PFSK-1 (cell line): ENCODE data around the gene SLC39A5.

Experiments
- FOXP2 ChIP-seq: optimal IDR thresholded peaks from 2 replicates; pipeline ENCODE3; 2011; ENCODE audit warnings: borderline replicate concordance, control low read depth, inconsistent platforms; ENCODE audit not compliant: insufficient read depth; ENCODE audit errors: extremely low read length, extremely low read depth
- POLR2AphosphoS5 ChIP-seq: IDR thresholded peaks from 2 replicates; pipeline ENCODE4 v1.6.1; 2012; ENCODE audit warnings: low read depth, mild to moderate bottlenecking, control low read depth, low read length, moderate library complexity
- SIN3A ChIP-seq: IDR thresholded peaks from 2 replicates; pipeline ENCODE4 v1.6.1; 2012; ENCODE audit warnings: mild to moderate bottlenecking, low read length, moderate library complexity, borderline replicate concordance; ENCODE audit not compliant: insufficient read depth
- TAF1 ChIP-seq: IDR thresholded peaks from 2 replicates; pipeline ENCODE4 v1.6.1; 2012; ENCODE audit warnings: low read length, control low read depth, borderline replicate concordance; ENCODE audit not compliant: insufficient read depth
- TF ChIP-seq, protein P1 (sequence below), 2 experiments: IDR thresholded peaks; 2 replicates each; pipeline versions ENCODE4 v1.6.1 to v1.8.0; 2011 to 2012; ENCODE audit warnings: low read depth in 2 of 2, low read length in 2 of 2, control low read depth in 1 of 2, inconsistent platforms in 1 of 2, mild to moderate bottlenecking in 1 of 2, moderate library complexity in 1 of 2; ENCODE audit not compliant: insufficient read depth in 1 of 2

Gene SLC39A5

DNA sequence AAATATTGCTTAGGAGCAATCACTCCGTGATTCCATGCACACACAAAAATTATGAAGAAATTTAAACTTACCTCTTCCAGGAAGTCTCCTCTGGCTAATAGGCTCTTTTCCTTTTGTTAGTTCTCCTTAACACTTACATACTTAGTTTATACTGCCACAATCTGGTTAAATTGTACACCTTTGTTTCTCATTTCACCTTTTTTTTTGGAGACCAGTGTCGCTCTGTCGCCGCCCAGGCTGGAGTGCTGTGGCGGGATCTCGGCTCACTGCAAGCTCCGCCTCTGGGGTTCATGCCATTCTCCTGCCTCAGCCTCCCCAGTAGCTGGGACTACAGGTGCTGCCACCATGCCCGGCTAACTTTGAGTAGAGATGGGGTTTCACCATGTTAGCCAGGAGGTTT is 30.5 kb downstream of the SLC39A5 start:
- TF ChIP-seq POLR2AphosphoS5 (no peak), TAF1 (no peak), SIN3A (no peak), FOXP2 (no peak)
- TF ChIP-seq, protein P1, sequence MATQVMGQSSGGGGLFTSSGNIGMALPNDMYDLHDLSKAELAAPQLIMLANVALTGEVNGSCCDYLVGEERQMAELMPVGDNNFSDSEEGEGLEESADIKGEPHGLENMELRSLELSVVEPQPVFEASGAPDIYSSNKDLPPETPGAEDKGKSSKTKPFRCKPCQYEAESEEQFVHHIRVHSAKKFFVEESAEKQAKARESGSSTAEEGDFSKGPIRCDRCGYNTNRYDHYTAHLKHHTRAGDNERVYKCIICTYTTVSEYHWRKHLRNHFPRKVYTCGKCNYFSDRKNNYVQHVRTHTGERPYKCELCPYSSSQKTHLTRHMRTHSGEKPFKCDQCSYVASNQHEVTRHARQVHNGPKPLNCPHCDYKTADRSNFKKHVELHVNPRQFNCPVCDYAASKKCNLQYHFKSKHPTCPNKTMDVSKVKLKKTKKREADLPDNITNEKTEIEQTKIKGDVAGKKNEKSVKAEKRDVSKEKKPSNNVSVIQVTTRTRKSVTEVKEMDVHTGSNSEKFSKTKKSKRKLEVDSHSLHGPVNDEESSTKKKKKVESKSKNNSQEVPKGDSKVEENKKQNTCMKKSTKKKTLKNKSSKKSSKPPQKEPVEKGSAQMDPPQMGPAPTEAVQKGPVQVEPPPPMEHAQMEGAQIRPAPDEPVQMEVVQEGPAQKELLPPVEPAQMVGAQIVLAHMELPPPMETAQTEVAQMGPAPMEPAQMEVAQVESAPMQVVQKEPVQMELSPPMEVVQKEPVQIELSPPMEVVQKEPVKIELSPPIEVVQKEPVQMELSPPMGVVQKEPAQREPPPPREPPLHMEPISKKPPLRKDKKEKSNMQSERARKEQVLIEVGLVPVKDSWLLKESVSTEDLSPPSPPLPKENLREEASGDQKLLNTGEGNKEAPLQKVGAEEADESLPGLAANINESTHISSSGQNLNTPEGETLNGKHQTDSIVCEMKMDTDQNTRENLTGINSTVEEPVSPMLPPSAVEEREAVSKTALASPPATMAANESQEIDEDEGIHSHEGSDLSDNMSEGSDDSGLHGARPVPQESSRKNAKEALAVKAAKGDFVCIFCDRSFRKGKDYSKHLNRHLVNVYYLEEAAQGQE (IDR thresholded peaks at IDR 0.05; ENCODE audit: insufficient read depth in 1 of 2, low read depth in 2 of 2, low read length in 2 of 2) = no peak

DNA sequence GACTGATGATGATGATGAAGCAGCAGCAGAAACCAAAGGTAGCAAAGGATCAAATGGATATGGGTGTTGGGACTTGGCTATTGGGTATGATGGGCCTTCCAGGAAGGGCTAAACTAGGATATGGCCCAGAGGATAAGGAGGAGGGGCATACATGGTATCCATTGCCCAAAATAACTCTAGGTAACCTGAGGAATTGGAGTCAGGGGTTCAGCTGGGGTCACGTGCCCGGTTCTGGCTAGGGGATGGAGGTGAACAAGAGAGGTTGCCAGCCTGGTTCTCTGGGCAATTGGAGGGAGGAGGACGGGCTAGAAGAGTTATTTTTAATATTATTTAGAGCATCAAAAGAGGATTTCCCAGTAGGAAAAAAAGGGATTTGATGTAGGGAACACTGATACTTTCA is 31.1 kb downstream of the SLC39A5 start:
- TF ChIP-seq FOXP2 (no peak), TAF1 (no peak)

DNA sequence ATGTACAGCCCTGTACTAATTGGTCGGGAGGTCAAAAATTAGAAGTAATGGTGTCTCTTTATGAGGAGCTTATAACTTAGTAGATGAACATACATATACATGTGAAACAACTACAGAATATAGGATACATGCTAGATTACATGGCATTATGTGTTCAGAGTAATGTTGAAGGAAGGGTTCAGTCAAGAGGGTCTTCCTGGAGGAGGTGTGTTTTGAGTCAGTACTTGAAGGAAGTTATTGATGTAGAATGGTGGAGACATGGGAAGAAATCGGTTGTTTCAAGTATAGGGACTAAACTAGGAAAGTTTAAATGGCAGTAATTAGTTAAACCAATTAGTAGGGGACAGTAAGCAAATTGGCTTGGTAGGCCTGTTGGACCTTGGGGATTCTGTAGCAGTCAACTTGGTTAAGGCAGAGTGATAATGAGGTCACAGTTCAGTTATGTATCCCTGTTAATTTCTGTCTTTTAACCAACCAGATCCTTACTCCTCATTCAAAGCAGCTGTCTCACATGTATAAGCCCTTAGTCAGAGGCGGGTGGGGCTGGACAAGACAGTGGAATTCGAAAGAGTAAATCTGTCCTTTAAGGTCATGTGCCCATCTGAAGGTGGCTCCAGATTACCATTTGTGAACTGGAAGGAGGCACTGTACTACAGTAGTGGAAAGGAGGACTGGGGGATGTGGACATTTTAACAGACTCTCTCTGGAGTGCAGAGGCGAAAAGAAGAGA is 31.8 kb downstream of the SLC39A5 start:
- TF ChIP-seq POLR2AphosphoS5 = no peak
- TF ChIP-seq, protein P1 (IDR thresholded peaks at IDR 0.05; ENCODE audit: insufficient read depth in 1 of 2, low read depth in 2 of 2, low read length in 2 of 2) = no peak
- TF ChIP-seq FOXP2 = no peak
- TF ChIP-seq TAF1 = no peak
- TF ChIP-seq SIN3A = no peak

DNA sequence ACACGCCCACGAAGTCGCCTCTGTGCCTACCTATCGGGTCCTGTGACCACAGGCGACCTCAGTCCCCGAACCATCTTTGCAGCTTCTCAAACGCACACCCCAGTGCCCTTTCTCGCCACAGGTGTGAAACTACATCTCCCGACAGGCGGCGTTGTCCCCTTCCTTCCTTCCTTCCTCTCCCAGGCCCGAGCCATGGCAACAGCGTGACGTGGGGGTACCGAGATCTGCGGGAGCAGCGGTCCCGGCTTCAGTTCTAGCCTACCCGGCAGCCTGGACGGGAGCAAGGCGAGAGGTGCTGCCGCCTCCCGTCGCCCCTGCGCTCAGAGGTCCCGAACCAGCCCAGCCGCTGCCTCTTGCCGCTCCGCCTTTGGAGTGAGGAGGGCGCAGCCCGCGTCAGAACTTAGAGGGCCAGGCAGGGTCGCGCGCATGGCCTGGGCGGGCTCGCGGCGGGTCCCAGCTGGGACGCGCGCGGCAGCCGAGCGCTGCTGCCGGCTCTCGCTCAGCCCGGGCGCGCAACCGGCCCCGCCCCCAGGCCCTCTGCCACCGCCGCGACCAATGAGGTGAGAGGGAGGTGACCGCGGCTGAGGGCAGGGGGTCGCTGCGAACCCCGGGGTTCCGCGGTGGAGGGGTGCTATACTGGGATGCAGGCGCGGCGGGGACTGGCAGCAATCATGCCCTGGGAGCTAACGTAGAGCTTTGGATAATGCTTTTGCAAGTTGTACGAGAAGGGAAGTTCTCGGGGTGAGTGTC is 37.0 kb downstream of the SLC39A5 start, which contains the start of gene COQ10A:
Gene COQ10A (plus strand): TSS at position 250 of the 750 bp plus-strand sequence. CDS start 177 bp downstream, at position 427.
- TF ChIP-seq, protein P1 (IDR thresholded peaks at IDR 0.05; ENCODE audit: insufficient read depth in 1 of 2, low read depth in 2 of 2, low read length in 2 of 2) = no peak
- TF ChIP-seq FOXP2 (no peak), TAF1 (peak; percentile 47; the same call in 1 of the 2 replicates), SIN3A (no peak), POLR2AphosphoS5 (peak; percentile 88)

DNA sequence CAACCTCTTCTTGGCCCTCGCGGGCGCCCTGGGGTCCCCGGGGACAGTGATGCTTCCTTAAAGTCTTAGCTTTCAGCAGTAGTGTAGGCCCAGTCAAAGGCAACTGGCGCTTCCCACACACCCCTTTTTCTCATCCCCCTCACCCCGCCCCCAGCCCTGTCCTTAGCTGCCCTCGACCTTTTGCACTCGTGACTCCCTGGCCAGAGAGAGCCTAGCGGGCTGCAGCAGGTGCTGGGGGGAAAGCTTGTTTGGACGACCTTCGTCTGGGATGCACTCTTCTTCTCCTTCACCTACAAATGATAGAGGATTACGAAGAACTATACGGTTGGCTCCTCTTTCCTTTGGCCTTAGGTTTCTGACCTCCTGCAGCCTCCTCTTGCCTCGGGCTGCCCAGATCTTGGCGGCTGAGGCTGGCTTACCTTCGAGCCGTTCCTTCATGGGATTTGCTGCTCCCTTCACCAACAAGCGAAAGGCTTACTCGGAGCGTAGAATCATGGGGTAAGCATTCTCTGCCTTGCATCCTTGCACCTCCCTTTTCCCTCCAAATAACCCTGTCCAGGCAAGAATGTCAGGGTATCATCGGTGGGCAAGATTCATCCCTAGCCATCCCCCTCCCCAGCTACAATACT is 37.7 kb downstream of the SLC39A5 start:
- TF ChIP-seq SIN3A = no peak
- TF ChIP-seq FOXP2 = no peak

DNA sequence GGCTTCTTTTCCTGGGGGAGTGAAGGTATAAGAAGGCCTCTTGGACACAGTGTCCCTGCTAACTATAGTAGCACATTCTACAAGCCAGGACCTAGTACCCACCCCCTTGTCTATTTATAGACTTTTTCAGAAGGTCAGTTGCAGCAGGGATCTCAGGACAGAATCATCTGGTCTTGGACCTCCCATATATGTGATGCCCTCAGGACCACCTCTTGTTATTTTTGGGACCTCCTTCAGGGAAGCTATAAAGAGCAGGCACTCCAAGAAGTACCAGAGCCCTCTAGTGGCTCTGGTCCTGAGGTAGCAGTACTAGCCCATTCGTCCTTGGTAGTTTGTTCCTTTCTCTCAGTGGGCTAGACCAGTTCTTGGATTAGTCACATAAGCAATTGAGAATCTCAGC is 41.2 kb downstream of the SLC39A5 start:
- no peak for TF ChIP-seq SIN3A
- no peak; the same call in 1 of the 2 replicates for TF ChIP-seq POLR2AphosphoS5
- TF ChIP-seq, protein P1 (IDR thresholded peaks at IDR 0.05; ENCODE audit: insufficient read depth in 1 of 2, low read depth in 2 of 2, low read length in 2 of 2) = no peak
- no peak for TF ChIP-seq FOXP2
- no peak for TF ChIP-seq TAF1
